ENCODE data around the gene BLTP3A.

DNA sequence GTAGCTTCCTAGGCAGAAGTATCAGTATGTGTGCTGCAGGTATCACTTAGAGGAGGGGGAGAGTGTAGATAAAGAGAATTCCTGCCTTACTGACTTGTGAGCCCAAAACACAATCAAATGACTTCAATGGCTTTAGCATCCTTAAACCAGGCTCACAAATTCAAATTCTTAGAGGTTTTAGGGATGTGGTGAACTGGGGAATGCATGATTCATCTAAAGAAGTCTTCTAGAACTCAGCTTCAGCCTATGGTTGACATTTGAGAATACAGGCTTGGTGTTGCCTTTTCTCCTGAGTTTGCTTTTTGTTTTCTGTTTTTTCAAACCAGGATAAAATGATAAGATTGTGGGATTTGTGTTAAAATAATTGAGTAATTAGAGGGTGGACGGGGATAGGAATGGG is 20.2 kb upstream of the BLTP3A start:
- TF ChIP-seq, protein P1, sequence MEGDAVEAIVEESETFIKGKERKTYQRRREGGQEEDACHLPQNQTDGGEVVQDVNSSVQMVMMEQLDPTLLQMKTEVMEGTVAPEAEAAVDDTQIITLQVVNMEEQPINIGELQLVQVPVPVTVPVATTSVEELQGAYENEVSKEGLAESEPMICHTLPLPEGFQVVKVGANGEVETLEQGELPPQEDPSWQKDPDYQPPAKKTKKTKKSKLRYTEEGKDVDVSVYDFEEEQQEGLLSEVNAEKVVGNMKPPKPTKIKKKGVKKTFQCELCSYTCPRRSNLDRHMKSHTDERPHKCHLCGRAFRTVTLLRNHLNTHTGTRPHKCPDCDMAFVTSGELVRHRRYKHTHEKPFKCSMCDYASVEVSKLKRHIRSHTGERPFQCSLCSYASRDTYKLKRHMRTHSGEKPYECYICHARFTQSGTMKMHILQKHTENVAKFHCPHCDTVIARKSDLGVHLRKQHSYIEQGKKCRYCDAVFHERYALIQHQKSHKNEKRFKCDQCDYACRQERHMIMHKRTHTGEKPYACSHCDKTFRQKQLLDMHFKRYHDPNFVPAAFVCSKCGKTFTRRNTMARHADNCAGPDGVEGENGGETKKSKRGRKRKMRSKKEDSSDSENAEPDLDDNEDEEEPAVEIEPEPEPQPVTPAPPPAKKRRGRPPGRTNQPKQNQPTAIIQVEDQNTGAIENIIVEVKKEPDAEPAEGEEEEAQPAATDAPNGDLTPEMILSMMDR (conservative IDR thresholded peaks at IDR 0.05) = no peak
- TF ChIP-seq EZH2 (IDR thresholded peaks at IDR 0.05; ENCODE audit: low read depth) = no peak

Measured in PC-9 (cell line).